Endothelial cell of umbilical vein (primary cell): Measurements from ENCODE around the gene SOX5.

Source experiments
- EZH2 ChIP-seq: IDR thresholded peaks from 2 replicates; pipeline ENCODE4 v1.6.1; 2012; ENCODE audit warnings: borderline replicate concordance, low read depth, mild to moderate bottlenecking, moderate library complexity, low read length, inconsistent platforms; ENCODE audit not compliant: severe bottlenecking
- JUN ChIP-seq: IDR thresholded peaks from 2 replicates; pipeline ENCODE4 v1.6.1; 2011; ENCODE audit warnings: borderline replicate concordance, low read depth; ENCODE audit not compliant: insufficient read length, insufficient read depth
- MYC ChIP-seq: IDR thresholded peaks from one replicate; pipeline ENCODE4 v1.6.1; 2011; ENCODE audit warnings: mild to moderate bottlenecking, low read depth, low read length
- POLR2A ChIP-seq: IDR thresholded peaks from 2 replicates; pipeline ENCODE4 v1.6.1; 2012; ENCODE audit warnings: low read depth, mild to moderate bottlenecking, control low read depth, low read length
- POLR2AphosphoS5 ChIP-seq: IDR thresholded peaks from 2 replicates; pipeline ENCODE4 v1.6.1; 2012; ENCODE audit warnings: low read depth, mild to moderate bottlenecking, control low read depth, low read length, moderate library complexity; ENCODE audit not compliant: insufficient read depth
- TF ChIP-seq, protein P1 (sequence below), 2 donors: IDR thresholded peaks; 1 replicate in 1 of 2; 2 replicates in 1 of 2; pipeline ENCODE4 v1.5.1; 2011; ENCODE audit warnings: low read length in 2 of 2, mild to moderate bottlenecking in 2 of 2, moderate library complexity in 2 of 2, control low read depth in 1 of 2, inconsistent platforms in 1 of 2, low read depth in 1 of 2; ENCODE audit not compliant: insufficient read depth in 1 of 2; ENCODE audit errors: extremely low read depth in 1 of 2

GRCh38 chr12:23488130-23488529 lies 461.3 kb downstream of the SOX5 start:
- TF ChIP-seq POLR2A: no peak
- no peak for TF ChIP-seq EZH2
- no peak for TF ChIP-seq JUN
- TF ChIP-seq, protein P1, sequence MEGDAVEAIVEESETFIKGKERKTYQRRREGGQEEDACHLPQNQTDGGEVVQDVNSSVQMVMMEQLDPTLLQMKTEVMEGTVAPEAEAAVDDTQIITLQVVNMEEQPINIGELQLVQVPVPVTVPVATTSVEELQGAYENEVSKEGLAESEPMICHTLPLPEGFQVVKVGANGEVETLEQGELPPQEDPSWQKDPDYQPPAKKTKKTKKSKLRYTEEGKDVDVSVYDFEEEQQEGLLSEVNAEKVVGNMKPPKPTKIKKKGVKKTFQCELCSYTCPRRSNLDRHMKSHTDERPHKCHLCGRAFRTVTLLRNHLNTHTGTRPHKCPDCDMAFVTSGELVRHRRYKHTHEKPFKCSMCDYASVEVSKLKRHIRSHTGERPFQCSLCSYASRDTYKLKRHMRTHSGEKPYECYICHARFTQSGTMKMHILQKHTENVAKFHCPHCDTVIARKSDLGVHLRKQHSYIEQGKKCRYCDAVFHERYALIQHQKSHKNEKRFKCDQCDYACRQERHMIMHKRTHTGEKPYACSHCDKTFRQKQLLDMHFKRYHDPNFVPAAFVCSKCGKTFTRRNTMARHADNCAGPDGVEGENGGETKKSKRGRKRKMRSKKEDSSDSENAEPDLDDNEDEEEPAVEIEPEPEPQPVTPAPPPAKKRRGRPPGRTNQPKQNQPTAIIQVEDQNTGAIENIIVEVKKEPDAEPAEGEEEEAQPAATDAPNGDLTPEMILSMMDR (IDR thresholded peaks at IDR 0.05; ENCODE audit: extremely low read depth in 1 of 2, insufficient read depth in 1 of 2, low read depth in 1 of 2, low read length in 2 of 2): no peak
- no peak for TF ChIP-seq POLR2AphosphoS5
- no peak for TF ChIP-seq MYC
